ENCODE data around the gene RPL39L.

The RPL39L gene

GRCh38 chr3:187093320-187093719 lies 46.0 kb downstream of the RPL39L start:
- peaks cover 12% of the 10 kb centered on the region for H3K9me3 ChIP-seq (ENCODE audit: control insufficient read depth, low read length)
- H3K4me1 ChIP-seq (ENCODE audit: control insufficient read depth, insufficient read depth, low read length), result no peaks in the 10 kb centered on the region
- H3K27me3 ChIP-seq (replicated peaks; ENCODE audit: control insufficient read depth, insufficient read depth, low read length), result no peaks in the 10 kb centered on the region
- no peak for DNase-seq (ENCODE audit: low read depth)
- no peak overlapping the region for H3K9ac ChIP-seq (ENCODE audit: low read length)
- H3K36me3 ChIP-seq (ENCODE audit: control insufficient read depth, insufficient read depth, low read length, severe bottlenecking), result no peaks in the 10 kb centered on the region
- no peak overlapping the region for H3K4me3 ChIP-seq (ENCODE audit: low read length)

GRCh38 chr3:187088701-187089100 lies 50.6 kb downstream of the RPL39L start:
- no peaks in the 10 kb centered on the region for H3K27me3 ChIP-seq (replicated peaks; ENCODE audit: control insufficient read depth, insufficient read depth, low read length)
- no peak overlapping the region for H3K4me3 ChIP-seq (ENCODE audit: low read length)
- no peaks in the 10 kb centered on the region for H3K36me3 ChIP-seq (ENCODE audit: control insufficient read depth, insufficient read depth, low read length, severe bottlenecking)
- H3K4me1 ChIP-seq (ENCODE audit: control insufficient read depth, insufficient read depth, low read length), result no peaks in the 10 kb centered on the region
- H3K9ac ChIP-seq (ENCODE audit: low read length), result no peak overlapping the region
- DNase-seq (ENCODE audit: low read depth), result no peak
- H3K9me3 ChIP-seq (ENCODE audit: control insufficient read depth, low read length), result peaks cover 22% of the 10 kb centered on the region

GRCh38 chr3:187086831-187087230 lies 52.5 kb downstream of the RPL39L start:
- DNase-seq (ENCODE audit: low read depth), result no peak
- Histone ChIP-seq H3K4me1 (ENCODE audit: control insufficient read depth, insufficient read depth, low read length) (no peaks in the 10 kb centered on the region), H3K4me3 (ENCODE audit: low read length) (no peak overlapping the region), H3K36me3 (ENCODE audit: control insufficient read depth, insufficient read depth, low read length, severe bottlenecking) (no peaks in the 10 kb centered on the region), H3K9ac (ENCODE audit: low read length) (no peak overlapping the region), H3K27me3 (replicated peaks; ENCODE audit: control insufficient read depth, insufficient read depth, low read length) (no peaks in the 10 kb centered on the region), H3K9me3 (ENCODE audit: control insufficient read depth, low read length) (peaks cover 19% of the 10 kb centered on the region)

GRCh38 chr3:187085933-187086332 lies 53.4 kb downstream of the RPL39L start:
- no peaks in the 10 kb centered on the region for H3K4me1 ChIP-seq (ENCODE audit: control insufficient read depth, insufficient read depth, low read length)
- H3K9ac ChIP-seq (ENCODE audit: low read length), result no peak overlapping the region
- H3K36me3 ChIP-seq (ENCODE audit: control insufficient read depth, insufficient read depth, low read length, severe bottlenecking), result no peaks in the 10 kb centered on the region
- no peak for DNase-seq (ENCODE audit: low read depth)
- no peak overlapping the region for H3K4me3 ChIP-seq (ENCODE audit: low read length)
- no peaks in the 10 kb centered on the region for H3K27me3 ChIP-seq (replicated peaks; ENCODE audit: control insufficient read depth, insufficient read depth, low read length)
- peaks cover 19% of the 10 kb centered on the region for H3K9me3 ChIP-seq (ENCODE audit: control insufficient read depth, low read length)

GRCh38 chr3:187085021-187085666 lies 54.2 kb downstream of the RPL39L start:
- Histone ChIP-seq H3K36me3 (ENCODE audit: control insufficient read depth, insufficient read depth, low read length, severe bottlenecking) (no peaks in the 10 kb centered on the region), H3K27me3 (replicated peaks; ENCODE audit: control insufficient read depth, insufficient read depth, low read length) (no peaks in the 10 kb centered on the region), H3K9ac (ENCODE audit: low read length) (no peak overlapping the region), H3K9me3 (ENCODE audit: control insufficient read depth, low read length) (peaks cover 19% of the 10 kb centered on the region), H3K4me3 (ENCODE audit: low read length) (no peak overlapping the region), H3K4me1 (ENCODE audit: control insufficient read depth, insufficient read depth, low read length) (no peaks in the 10 kb centered on the region)
- DNase-seq (ENCODE audit: low read depth), result no peak

GRCh38 chr3:187084580-187084979 lies 54.7 kb downstream of the RPL39L start:
- no peak overlapping the region for H3K4me3 ChIP-seq (ENCODE audit: low read length)
- H3K9ac ChIP-seq (ENCODE audit: low read length), result no peak overlapping the region
- H3K9me3 ChIP-seq (ENCODE audit: control insufficient read depth, low read length), result peaks cover 19% of the 10 kb centered on the region
- no peaks in the 10 kb centered on the region for H3K4me1 ChIP-seq (ENCODE audit: control insufficient read depth, insufficient read depth, low read length)
- no peaks in the 10 kb centered on the region for H3K27me3 ChIP-seq (replicated peaks; ENCODE audit: control insufficient read depth, insufficient read depth, low read length)
- no peaks in the 10 kb centered on the region for H3K36me3 ChIP-seq (ENCODE audit: control insufficient read depth, insufficient read depth, low read length, severe bottlenecking)
- no peak for DNase-seq (ENCODE audit: low read depth)

GRCh38 chr3:187084126-187084525 lies 55.2 kb downstream of the RPL39L start:
- Histone ChIP-seq H3K27me3 (replicated peaks; ENCODE audit: control insufficient read depth, insufficient read depth, low read length) (no peaks in the 10 kb centered on the region), H3K9me3 (ENCODE audit: control insufficient read depth, low read length) (peaks cover 19% of the 10 kb centered on the region), H3K36me3 (ENCODE audit: control insufficient read depth, insufficient read depth, low read length, severe bottlenecking) (no peaks in the 10 kb centered on the region), H3K9ac (ENCODE audit: low read length) (no peak overlapping the region), H3K4me1 (ENCODE audit: control insufficient read depth, insufficient read depth, low read length) (no peaks in the 10 kb centered on the region), H3K4me3 (ENCODE audit: low read length) (no peak overlapping the region)
- DNase-seq (ENCODE audit: low read depth), result no peak

- H3K36me3 ChIP-seq (ENCODE audit: control insufficient read depth, insufficient read depth, low read length, severe bottlenecking), result no peaks in the 10 kb centered on the region
- no peak for DNase-seq (ENCODE audit: low read depth)
- H3K27me3 ChIP-seq (replicated peaks; ENCODE audit: control insufficient read depth, insufficient read depth, low read length), result no peaks in the 10 kb centered on the region
- H3K4me3 ChIP-seq (ENCODE audit: low read length), result no peak overlapping the region
- H3K9me3 ChIP-seq (ENCODE audit: control insufficient read depth, low read length), result peaks cover 11% of the 10 kb centered on the region
- H3K4me1 ChIP-seq (ENCODE audit: control insufficient read depth, insufficient read depth, low read length), result no peaks in the 10 kb centered on the region
- no peak overlapping the region for H3K9ac ChIP-seq (ENCODE audit: low read length)
Measured at GRCh38 chr3:187082758-187083375, 56.4 kb downstream of the RPL39L start.

- Histone ChIP-seq H3K36me3 (ENCODE audit: control insufficient read depth, insufficient read depth, low read length, severe bottlenecking) (no peaks in the 10 kb centered on the region), H3K4me1 (ENCODE audit: control insufficient read depth, insufficient read depth, low read length) (no peaks in the 10 kb centered on the region), H3K4me3 (ENCODE audit: low read length) (no peak overlapping the region), H3K27me3 (replicated peaks; ENCODE audit: control insufficient read depth, insufficient read depth, low read length) (peaks cover 8% of the 10 kb centered on the region), H3K9ac (ENCODE audit: low read length) (no peak overlapping the region), H3K9me3 (ENCODE audit: control insufficient read depth, low read length) (no peaks in the 10 kb centered on the region)
- no peak for DNase-seq (ENCODE audit: low read depth)
Measured at GRCh38 chr3:187080799-187081450, 58.4 kb downstream of the RPL39L start.

GRCh38 chr3:187079090-187080022 lies 59.9 kb downstream of the RPL39L start:
- Histone ChIP-seq H3K9ac (ENCODE audit: low read length) (no peak overlapping the region), H3K4me1 (ENCODE audit: control insufficient read depth, insufficient read depth, low read length) (no peaks in the 10 kb centered on the region), H3K36me3 (ENCODE audit: control insufficient read depth, insufficient read depth, low read length, severe bottlenecking) (no peaks in the 10 kb centered on the region), H3K4me3 (ENCODE audit: low read length) (no peak overlapping the region), H3K9me3 (ENCODE audit: control insufficient read depth, low read length) (no peaks in the 10 kb centered on the region), H3K27me3 (replicated peaks; ENCODE audit: control insufficient read depth, insufficient read depth, low read length) (peaks cover 10% of the 10 kb centered on the region)
- DNase-seq (ENCODE audit: low read depth), result no peak

- no peak overlapping the region for H3K9ac ChIP-seq (ENCODE audit: low read length)
- no peak overlapping the region for H3K4me3 ChIP-seq (ENCODE audit: low read length)
- no peaks in the 10 kb centered on the region for H3K36me3 ChIP-seq (ENCODE audit: control insufficient read depth, insufficient read depth, low read length, severe bottlenecking)
- no peaks in the 10 kb centered on the region for H3K9me3 ChIP-seq (ENCODE audit: control insufficient read depth, low read length)
- H3K27me3 ChIP-seq (replicated peaks; ENCODE audit: control insufficient read depth, insufficient read depth, low read length), result peaks cover 15% of the 10 kb centered on the region
- no peaks in the 10 kb centered on the region for H3K4me1 ChIP-seq (ENCODE audit: control insufficient read depth, insufficient read depth, low read length)
- no peak for DNase-seq (ENCODE audit: low read depth)
Measured at GRCh38 chr3:187077537-187077936, 61.8 kb downstream of the RPL39L start.
